NCI-H510A treated with DMSO at 0.1 percent for 48 hours (cell line): ENCODE measurements around the gene MT1M.
"Not testable (repeated sequence)": the region's sequence is repeated elsewhere in the genome, so short reads cannot be mapped to it uniquely, and the experiment has no call there.

ENCODE experiments used
- DNase-seq: peaks from one replicate; lab custom pipeline; 2025; lab: John Stamatoyannopoulos, UW

Gene MT1M

GRCh38 chr16:56649820-56650219, 17.4 kb downstream of the MT1M start:
- DNase-seq: no peak

- no peak for DNase-seq
Observed at GRCh38 chr16:56651586-56651985, 19.1 kb downstream of the MT1M start, which contains the start of gene MT1B. TSS of gene MT1B (plus strand) at chr16:56651886. CDS start at chr16:56651954, 68 bp downstream.

GRCh38 chr16:56652600-56652999, 20.1 kb downstream of the MT1M start:
- DNase-seq: no peak

- no peak for DNase-seq
Observed at GRCh38 chr16:56653218-56653617, 20.8 kb downstream of the MT1M start.

- peak; percentile 55 for DNase-seq
Observed at GRCh38 chr16:56657555-56658326, 25.3 kb downstream of the MT1M start, which contains the start of gene MT1F. TSS of gene MT1F (plus strand) at chr16:56657959. CDS start at chr16:56658059, 100 bp downstream.

GRCh38 chr16:56658327-56658875, 25.9 kb downstream of the MT1M start:
- DNase-seq: no peak

- DNase-seq: peak; percentile 24
Observed at GRCh38 chr16:56662357-56663354, 30.2 kb downstream of the MT1M start.

- DNase-seq: no peak
Observed at GRCh38 chr16:56664506-56664905, 32.0 kb downstream of the MT1M start.

- DNase-seq: not testable (repeated sequence)
Observed at GRCh38 chr16:56665286-56666261, 33.1 kb downstream of the MT1M start.

- peak; percentile 67 for DNase-seq
Observed at GRCh38 chr16:56667581-56668571, 35.4 kb downstream of the MT1M start, which contains the start of gene MT1G. TSS of gene MT1G (minus strand) at chr16:56668065. CDS start at chr16:56667993, 72 bp downstream.

GRCh38 chr16:56669005-56669839, 36.8 kb downstream of the MT1M start, which contains the start of gene MT1H:
TSS of gene MT1H (plus strand) at chr16:56669814. CDS start at chr16:56669885, 71 bp downstream.
- no peak for DNase-seq

- no peak for DNase-seq
Observed at GRCh38 chr16:56669840-56670619, 37.6 kb downstream of the MT1M start.

- no peak for DNase-seq
Observed at GRCh38 chr16:56670620-56670934, 38.1 kb downstream of the MT1M start.

GRCh38 chr16:56671691-56672090, 39.2 kb downstream of the MT1M start:
- not testable (repeated sequence) for DNase-seq

GRCh38 chr16:56672171-56672570, 39.7 kb downstream of the MT1M start:
- DNase-seq: not testable (repeated sequence)

- no peak for DNase-seq
Observed at GRCh38 chr16:56672761-56673536, 40.5 kb downstream of the MT1M start.

GRCh38 chr16:56673921-56674320, 41.5 kb downstream of the MT1M start:
- DNase-seq: no peak
